IPS-NIHi7 (cell line): Measurements from ENCODE around the gene DBT.
"Not testable (repeated sequence)": the region's sequence is repeated elsewhere in the genome, so short reads cannot be mapped to it uniquely, and the experiment has no call there.

ENCODE experiments used
- DNase-seq: peaks from one replicate; pipeline ENCODE4 v3.0.0; 2012; ENCODE audit warnings: mixed read lengths; ENCODE audit errors: extremely low spot score

The DBT gene

GRCh38 chr1:100249537-100250257 lies at the start of gene DBT:
TSS of gene DBT (minus strand) at chr1:100249834. CDS start at chr1:100249820, 14 bp downstream.
- DNase-seq = peak; percentile 100

GRCh38 chr1:100298512-100298911 lies 48.9 kb upstream of the DBT start:
- DNase-seq = no peak

GRCh38 chr1:100296997-100297396 lies 47.4 kb upstream of the DBT start:
- DNase-seq = not testable (repeated sequence)

- DNase-seq = no peak
Measured at GRCh38 chr1:100296140-100296539, 46.5 kb upstream of the DBT start.

GRCh38 chr1:100292711-100293110 lies 43.1 kb upstream of the DBT start:
- no peak for DNase-seq

GRCh38 chr1:100290291-100290690 lies 40.7 kb upstream of the DBT start:
- DNase-seq = no peak

GRCh38 chr1:100287162-100287561 lies 37.5 kb upstream of the DBT start:
- no peak for DNase-seq

- no peak for DNase-seq
Measured at GRCh38 chr1:100284591-100284990, 35.0 kb upstream of the DBT start.

GRCh38 chr1:100279954-100280682 lies 30.5 kb upstream of the DBT start:
- DNase-seq = no peak

- no peak for DNase-seq
Measured at GRCh38 chr1:100279358-100279923, 29.8 kb upstream of the DBT start.

GRCh38 chr1:100277866-100278265 lies 28.2 kb upstream of the DBT start:
- DNase-seq = no peak

- no peak for DNase-seq
Measured at GRCh38 chr1:100268202-100268601, 18.6 kb upstream of the DBT start.

- DNase-seq = no peak
Measured at GRCh38 chr1:100267284-100267683, 17.6 kb upstream of the DBT start.

GRCh38 chr1:100266741-100267140 lies 17.1 kb upstream of the DBT start:
- DNase-seq = no peak

- peak; percentile 97 for DNase-seq
Measured at GRCh38 chr1:100265931-100266740, 16.5 kb upstream of the DBT start, which contains the start of gene RTCA. TSS of gene RTCA (plus strand) at chr1:100266216. CDS start at chr1:100266376, 160 bp downstream.

- no peak for DNase-seq
Measured at GRCh38 chr1:100265562-100265930, 15.9 kb upstream of the DBT start.

GRCh38 chr1:100264081-100264480 lies 14.4 kb upstream of the DBT start:
- not testable (repeated sequence) for DNase-seq

- no peak for DNase-seq
Measured at GRCh38 chr1:100261686-100262085, 12.1 kb upstream of the DBT start.

- DNase-seq = not testable (repeated sequence)
Measured at GRCh38 chr1:100258427-100258826, 8.8 kb upstream of the DBT start.

GRCh38 chr1:100256273-100256672 lies 6.6 kb upstream of the DBT start:
- not testable (repeated sequence) for DNase-seq

GRCh38 chr1:100253552-100253951 lies 3.9 kb upstream of the DBT start:
- no peak for DNase-seq

- DNase-seq = no peak
Measured at GRCh38 chr1:100252901-100253300, 3.3 kb upstream of the DBT start.
